Neuronal stem cell (in vitro differentiated cells): ENCODE data around the gene CARD14.

Experiments
- DNase-seq: peaks from one replicate; pipeline ENCODE4 v3.0.0-alpha.2; 2013; ENCODE audit warnings: low spot score
- H2AFZ ChIP-seq: one replicate; pipeline ENCODE4 v1.6.1; 2013; ENCODE audit warnings: mild to moderate bottlenecking, low read length, inconsistent platforms
- H2AK5ac ChIP-seq: 2 replicates; pipeline ENCODE4 v1.6.1; 2013; ENCODE audit warnings: low read depth, mild to moderate bottlenecking, inconsistent platforms, low read length, moderate library complexity, mixed read lengths
- H2BK120ac ChIP-seq: 2 replicates; pipeline ENCODE4 v1.6.1; 2013; ENCODE audit warnings: low read depth, mild to moderate bottlenecking, inconsistent platforms, low read length, moderate library complexity, mixed read lengths
- H2BK12ac ChIP-seq: one replicate; pipeline ENCODE4 v1.6.1; 2013; ENCODE audit warnings: low read length, inconsistent platforms
- H2BK15ac ChIP-seq: 2 replicates; pipeline ENCODE4 v1.6.1; 2013; ENCODE audit warnings: mild to moderate bottlenecking, low read length, inconsistent platforms, mixed read lengths
- H2BK5ac ChIP-seq: one replicate; pipeline ENCODE4 v1.6.1; 2013; ENCODE audit warnings: inconsistent platforms, mild to moderate bottlenecking, low read length, moderate library complexity
- H3K14ac ChIP-seq: one replicate; pipeline ENCODE4 v1.6.1; 2013; ENCODE audit warnings: low read length, inconsistent platforms
- H3K18ac ChIP-seq: 2 replicates; pipeline ENCODE4 v1.6.1; 2013; ENCODE audit warnings: low read length, inconsistent platforms
- H3K23ac ChIP-seq: 2 replicates; pipeline ENCODE4 v1.6.1; 2013; ENCODE audit warnings: low read depth, mild to moderate bottlenecking, mixed read lengths, low read length, inconsistent platforms; ENCODE audit not compliant: poor library complexity
- H3K27ac ChIP-seq: replicated peaks from 3 replicates; pipeline ENCODE4 v1.5.1; 2013; ENCODE audit warnings: low read length, inconsistent platforms
- H3K27me3 ChIP-seq, 3 experiments: 2 replicates each; pipeline ENCODE4 v1.6.1; 2013; ENCODE audit warnings: low read length in 3 of 3, mild to moderate bottlenecking in 2 of 3, inconsistent platforms in 1 of 3, low read depth in 1 of 3, mixed read lengths in 1 of 3, moderate library complexity in 1 of 3; ENCODE audit not compliant: control insufficient read depth in 3 of 3, insufficient read depth in 3 of 3
- H3K36me3 ChIP-seq, 2 donors: replicated peaks in 1 of 2; 2 replicates each; pipeline ENCODE4 v1.6.1; 2013; ENCODE audit warnings: low read length in 2 of 2; ENCODE audit not compliant: control insufficient read depth in 2 of 2, insufficient read depth in 2 of 2
- H3K4ac ChIP-seq: 2 replicates; pipeline ENCODE4 v1.6.1; 2013; ENCODE audit warnings: inconsistent platforms, mild to moderate bottlenecking, low read length, moderate library complexity
- H3K4me1 ChIP-seq, 2 donors: 1 replicate in 1 of 2; 2 replicates in 1 of 2; pipeline ENCODE4 v1.6.1; 2013; ENCODE audit warnings: low read length in 2 of 2, low read depth in 1 of 2; ENCODE audit not compliant: control insufficient read depth in 2 of 2, insufficient read depth in 1 of 2
- H3K4me2 ChIP-seq: one replicate; pipeline ENCODE4 v1.6.1; 2013; ENCODE audit warnings: mild to moderate bottlenecking, low read length, inconsistent platforms; ENCODE audit not compliant: insufficient read depth, poor library complexity, severe bottlenecking
- H3K4me3 ChIP-seq, 2 donors: 2 replicates each; pipeline ENCODE4 v1.5.1; 2013; ENCODE audit warnings: low read length in 2 of 2, mild to moderate bottlenecking in 2 of 2, inconsistent platforms in 1 of 2, moderate library complexity in 1 of 2
- H3K79me1 ChIP-seq: one replicate; pipeline ENCODE4 v1.6.1; 2013; ENCODE audit warnings: low read depth, mild to moderate bottlenecking, inconsistent platforms, low read length, moderate library complexity
- H3K9ac ChIP-seq: one replicate; pipeline ENCODE4 v1.6.1; 2013; ENCODE audit warnings: mild to moderate bottlenecking, low read depth, low read length, inconsistent platforms; ENCODE audit not compliant: poor library complexity
- H3K9me3 ChIP-seq, 2 donors: replicated peaks in 1 of 2; 2 replicates each; pipeline versions ENCODE3 to v1.6.1; 2013; ENCODE audit warnings: low read length in 2 of 2, mild to moderate bottlenecking in 2 of 2, inconsistent platforms in 1 of 2, low read depth in 1 of 2, mixed read lengths in 1 of 2, moderate library complexity in 1 of 2; ENCODE audit not compliant: control insufficient read depth in 2 of 2, insufficient read depth in 1 of 2
- H4K8ac ChIP-seq: one replicate; pipeline ENCODE4 v1.6.1; 2013; ENCODE audit warnings: low read depth, mild to moderate bottlenecking, inconsistent platforms, low read length, moderate library complexity
- H4K91ac ChIP-seq: one replicate; pipeline ENCODE4 v1.6.1; 2013; ENCODE audit warnings: low read length, low read depth, mild to moderate bottlenecking, inconsistent platforms; ENCODE audit not compliant: poor library complexity
- WGBS, 2 donors: extraction: QIAGEN DNeasy Blood & Tissue Kit; methylation state at CpG; one replicate each; pipeline ENCODE4 v1.1.7; 2013; ENCODE audit warnings: missing lambda C conversion rate in 2 of 2, mixed read lengths in 1 of 2; ENCODE audit not compliant: insufficient read length in 2 of 2, insufficient replicate concordance in 1 of 2; ENCODE audit errors: extremely low coverage in 2 of 2; 5-methylcytosine and 5-hydroxymethylcytosine counted together

CARD14 gene

GRCh38 chr17:80191192-80191591 is 21.4 kb downstream of the CARD14 start:
- peaks cover 0 to 21% (median 0%) of the 10 kb centered on the region in 3 experiments for H3K27me3 ChIP-seq
- no peaks in the 10 kb centered on the region for H3K79me1 ChIP-seq
- H2BK5ac ChIP-seq = no peak overlapping the region
- H2AK5ac ChIP-seq = peak overlapping the region; percentile 61
- no peaks in the 10 kb centered on the region for H3K36me3 ChIP-seq
- H2BK15ac ChIP-seq = peak overlapping the region; percentile 67
- DNase-seq = no peak
- peak overlapping the region; percentile 34 for H3K23ac ChIP-seq
- peak overlapping the region; percentile 93 for H2BK12ac ChIP-seq
- no CpG with 5 or more reads among the region's 20 CpGs for WGBS, 2 donors
- peak overlapping the region; percentile 80 for H3K9ac ChIP-seq
- H3K4me2 ChIP-seq = no peak overlapping the region
- H4K8ac ChIP-seq = peak overlapping the region; percentile 98
- H2AFZ ChIP-seq = peak overlapping the region; percentile 95
- peak overlapping the region; percentile 94 for H3K14ac ChIP-seq
- peak overlapping the region; percentile 83 for H4K91ac ChIP-seq
- peak overlapping the region; percentile 75 for H3K18ac ChIP-seq
- no peak overlapping the region for H3K27ac ChIP-seq
- peaks cover 4 to 14% of the 10 kb centered on the region in 2 donors for H3K4me1 ChIP-seq
- H3K4ac ChIP-seq = peak overlapping the region; percentile 8
- H3K9me3 ChIP-seq = no peaks in the 10 kb centered on the region
- peak overlapping the region; percentile 85 for H2BK120ac ChIP-seq
- H3K4me3 ChIP-seq = no peak overlapping the region

- peak overlapping the region; percentile 74 for H3K9ac ChIP-seq
- no peaks in the 10 kb centered on the region for H3K79me1 ChIP-seq
- H3K18ac ChIP-seq = peak overlapping the region; percentile 86
- peak overlapping the region; percentile 95 for H2AFZ ChIP-seq
- DNase-seq = no peak
- H3K4me2 ChIP-seq = no peak overlapping the region
- H2BK15ac ChIP-seq = no peak overlapping the region
- H2BK5ac ChIP-seq = peak overlapping the region; percentile 35
- H3K4me3 ChIP-seq = peak overlapping the region in 1 of 2 donors; percentile 38
- H4K91ac ChIP-seq = no peak overlapping the region
- peaks cover 0 to 21% (median 0%) of the 10 kb centered on the region in 3 experiments for H3K27me3 ChIP-seq
- H3K4me1 ChIP-seq = peaks cover 4 to 14% of the 10 kb centered on the region in 2 donors
- no peak overlapping the region for H3K14ac ChIP-seq
- H2BK120ac ChIP-seq = no peak overlapping the region
- no peak overlapping the region for H3K4ac ChIP-seq
- no peak overlapping the region for H2BK12ac ChIP-seq
- H2AK5ac ChIP-seq = peak overlapping the region; percentile 61
- no peak overlapping the region for H4K8ac ChIP-seq
- no peak overlapping the region for H3K27ac ChIP-seq
- H3K9me3 ChIP-seq = no peaks in the 10 kb centered on the region
- no CpG with 5 or more reads among the region's 29 CpGs for WGBS, 2 donors
- peak overlapping the region; percentile 31 for H3K23ac ChIP-seq
- no peaks in the 10 kb centered on the region for H3K36me3 ChIP-seq
These were observed 22.2 kb downstream of the CARD14 start for GRCh38 chr17:80191865-80192661.

- H3K4me1 ChIP-seq = peaks cover 10 to 14% of the 10 kb centered on the region in 2 donors
- H2BK120ac ChIP-seq = peak overlapping the region; percentile 61
- H3K27ac ChIP-seq = no peak overlapping the region
- H3K27me3 ChIP-seq = peaks cover 0 to 21% (median 0%) of the 10 kb centered on the region in 3 experiments
- H4K8ac ChIP-seq = no peak overlapping the region
- H3K79me1 ChIP-seq = no peaks in the 10 kb centered on the region
- peak overlapping the region; percentile 65 for H3K23ac ChIP-seq
- H3K9ac ChIP-seq = no peak overlapping the region
- no peaks in the 10 kb centered on the region for H3K9me3 ChIP-seq
- H2BK12ac ChIP-seq = peak overlapping the region; percentile 10
- H3K4me3 ChIP-seq = no peak overlapping the region
- H4K91ac ChIP-seq = no peak overlapping the region
- H2BK15ac ChIP-seq = peak overlapping the region; percentile 75
- no peak overlapping the region for H3K4me2 ChIP-seq
- H2AFZ ChIP-seq = no peak overlapping the region
- no peak overlapping the region for H3K4ac ChIP-seq
- DNase-seq = no peak
- peak overlapping the region; percentile 76 for H3K18ac ChIP-seq
- H2AK5ac ChIP-seq = peak overlapping the region; percentile 84
- peak overlapping the region; percentile 82 for H3K14ac ChIP-seq
- WGBS, 2 donors = no CpG with 5 or more reads among the region's 14 CpGs
- H3K36me3 ChIP-seq = no peaks in the 10 kb centered on the region
- peak overlapping the region; percentile 53 for H2BK5ac ChIP-seq
These were observed 25.3 kb downstream of the CARD14 start for GRCh38 chr17:80195141-80195540.
